Tibial nerve (tissue), 4 donors: Measurements from ENCODE around the gene MYO5C.

Experiments
- CTCF ChIP-seq, 5 experiments: fragments of 200-600 bp in 3 of 5; fragments of 450-650 bp in 2 of 5; sonication (generic) in 3 of 5; IDR thresholded peaks; one replicate each; pipeline ENCODE4 v1.5.1; 2016 to 2019; ENCODE audit warnings: antibody characterized with exemption in 5 of 5, mild to moderate bottlenecking in 3 of 5, moderate library complexity in 2 of 5
- EP300 ChIP-seq, 2 donors: sonication (generic); formaldehyde crosslinking; IDR thresholded peaks; one replicate each; pipeline ENCODE4 v1.6.1; 2017; ENCODE audit warnings: antibody characterized with exemption in 2 of 2, mild to moderate bottlenecking in 1 of 2
- POLR2A ChIP-seq, 2 donors: fragments of 450-650 bp; IDR thresholded peaks; one replicate each; pipeline ENCODE4 v1.6.1; 2017; ENCODE audit warnings: antibody characterized with exemption in 2 of 2, mild to moderate bottlenecking in 2 of 2, moderate library complexity in 2 of 2

- TF ChIP-seq CTCF (IDR thresholded peaks at IDR 0.05): no peak
- no peak for TF ChIP-seq POLR2A (IDR thresholded peaks at IDR 0.05)
- TF ChIP-seq EP300 (IDR thresholded peaks at IDR 0.05): no peak
Observed at GRCh38 chr15:52263563-52264282, 31.9 kb downstream of the MYO5C start.
